ENCODE measurements around the gene GABRE.

GABRE gene

DNA sequence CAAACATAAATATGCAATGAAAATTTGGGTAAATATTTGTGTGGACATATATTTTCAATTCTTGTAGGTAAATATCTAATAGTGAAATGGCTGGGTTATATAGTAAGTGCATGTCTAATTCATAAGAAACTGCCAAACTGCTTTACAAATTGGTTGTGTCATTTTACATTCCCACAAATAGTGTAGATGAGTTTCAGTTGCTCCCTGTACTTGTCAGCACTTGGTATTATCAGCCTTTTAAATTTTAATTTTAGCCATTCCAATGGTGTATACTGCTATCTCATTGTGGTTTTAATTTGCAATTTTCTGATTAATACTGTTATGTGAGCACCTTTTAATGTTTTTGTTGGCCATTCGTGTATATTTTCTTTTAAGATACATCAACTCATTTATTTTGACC lies 23.1 kb upstream of the GABRE start:
- Histone ChIP-seq H3K9me3 (ENCODE audit: insufficient read depth, low read depth, low read length) (no peaks in the 10 kb centered on the region), H3F3A (ENCODE audit: low read depth) (no peaks in the 10 kb centered on the region), H4K20me1 (ENCODE audit: insufficient read depth, low read length, poor library complexity, severe bottlenecking) (no peaks in the 10 kb centered on the region), H3K9ac (ENCODE audit: low read depth, low read length, poor library complexity, severe bottlenecking) (no peak overlapping the region), H3K9me2 (replicated peaks; ENCODE audit: low read depth, low read length) (no peaks in the 10 kb centered on the region), H3K27me3 (ENCODE audit: insufficient read depth, low read length, poor library complexity, severe bottlenecking) (no peaks in the 10 kb centered on the region), H3K4me3 (ENCODE audit: low read length, poor library complexity, severe bottlenecking) (no peak overlapping the region), H3K79me2 (ENCODE audit: insufficient read depth, low read length) (no peaks in the 10 kb centered on the region), H3K4me2 (ENCODE audit: low read depth, low read length, poor library complexity, severe bottlenecking) (no peak overlapping the region), H3K36me3 (ENCODE audit: insufficient read depth, low read length) (no peaks in the 10 kb centered on the region), H3K4me1 (ENCODE audit: insufficient read depth, low read length, poor library complexity, severe bottlenecking) (no peaks in the 10 kb centered on the region), H2AFZ (ENCODE audit: low read length) (no peak overlapping the region)
- TF ChIP-seq, protein P1, sequence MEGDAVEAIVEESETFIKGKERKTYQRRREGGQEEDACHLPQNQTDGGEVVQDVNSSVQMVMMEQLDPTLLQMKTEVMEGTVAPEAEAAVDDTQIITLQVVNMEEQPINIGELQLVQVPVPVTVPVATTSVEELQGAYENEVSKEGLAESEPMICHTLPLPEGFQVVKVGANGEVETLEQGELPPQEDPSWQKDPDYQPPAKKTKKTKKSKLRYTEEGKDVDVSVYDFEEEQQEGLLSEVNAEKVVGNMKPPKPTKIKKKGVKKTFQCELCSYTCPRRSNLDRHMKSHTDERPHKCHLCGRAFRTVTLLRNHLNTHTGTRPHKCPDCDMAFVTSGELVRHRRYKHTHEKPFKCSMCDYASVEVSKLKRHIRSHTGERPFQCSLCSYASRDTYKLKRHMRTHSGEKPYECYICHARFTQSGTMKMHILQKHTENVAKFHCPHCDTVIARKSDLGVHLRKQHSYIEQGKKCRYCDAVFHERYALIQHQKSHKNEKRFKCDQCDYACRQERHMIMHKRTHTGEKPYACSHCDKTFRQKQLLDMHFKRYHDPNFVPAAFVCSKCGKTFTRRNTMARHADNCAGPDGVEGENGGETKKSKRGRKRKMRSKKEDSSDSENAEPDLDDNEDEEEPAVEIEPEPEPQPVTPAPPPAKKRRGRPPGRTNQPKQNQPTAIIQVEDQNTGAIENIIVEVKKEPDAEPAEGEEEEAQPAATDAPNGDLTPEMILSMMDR (conservative IDR thresholded peaks at IDR 0.05; ENCODE audit: low read length) = no peak
- TF ChIP-seq EZH2phosphoT487 (IDR thresholded peaks at IDR 0.05; ENCODE audit: borderline replicate concordance) = no peak

DNA sequence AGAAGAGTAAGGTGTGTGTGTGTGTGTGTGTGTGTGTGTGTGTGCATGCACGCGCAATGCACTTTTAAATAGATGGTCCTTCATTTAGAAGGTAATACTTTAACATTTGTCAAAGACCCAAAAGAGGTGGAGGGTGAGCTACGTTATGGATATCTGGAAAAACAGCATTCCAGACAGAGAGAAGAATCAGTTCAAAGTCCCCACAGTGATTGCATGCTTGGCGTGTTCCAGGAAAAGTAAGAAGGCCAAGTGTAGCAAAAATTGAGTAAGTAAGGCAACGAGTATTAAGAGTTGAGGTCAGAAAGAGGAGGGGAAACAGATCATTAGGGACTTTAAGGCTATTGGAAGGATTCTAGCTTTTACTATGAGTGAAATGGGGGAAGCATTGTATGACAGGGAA lies 21.9 kb upstream of the GABRE start:
- H3K9me3 ChIP-seq (ENCODE audit: insufficient read depth, low read depth, low read length) = no peaks in the 10 kb centered on the region
- H2AFZ ChIP-seq (ENCODE audit: low read length) = no peak overlapping the region
- H3K9ac ChIP-seq (ENCODE audit: low read depth, low read length, poor library complexity, severe bottlenecking) = no peak overlapping the region
- no peaks in the 10 kb centered on the region for H3K27me3 ChIP-seq (ENCODE audit: insufficient read depth, low read length, poor library complexity, severe bottlenecking)
- no peaks in the 10 kb centered on the region for H3K36me3 ChIP-seq (ENCODE audit: insufficient read depth, low read length)
- no peaks in the 10 kb centered on the region for H3K79me2 ChIP-seq (ENCODE audit: insufficient read depth, low read length)
- no peak overlapping the region for H3K4me3 ChIP-seq (ENCODE audit: low read length, poor library complexity, severe bottlenecking)
- H3F3A ChIP-seq (ENCODE audit: low read depth) = no peaks in the 10 kb centered on the region
- no peaks in the 10 kb centered on the region for H3K9me2 ChIP-seq (replicated peaks; ENCODE audit: low read depth, low read length)
- H3K4me1 ChIP-seq (ENCODE audit: insufficient read depth, low read length, poor library complexity, severe bottlenecking) = no peaks in the 10 kb centered on the region
- no peaks in the 10 kb centered on the region for H4K20me1 ChIP-seq (ENCODE audit: insufficient read depth, low read length, poor library complexity, severe bottlenecking)
- H3K4me2 ChIP-seq (ENCODE audit: low read depth, low read length, poor library complexity, severe bottlenecking) = no peak overlapping the region
- TF ChIP-seq, protein P1 (conservative IDR thresholded peaks at IDR 0.05; ENCODE audit: low read length) = no peak
- no peak for TF ChIP-seq EZH2phosphoT487 (IDR thresholded peaks at IDR 0.05; ENCODE audit: borderline replicate concordance)

DNA sequence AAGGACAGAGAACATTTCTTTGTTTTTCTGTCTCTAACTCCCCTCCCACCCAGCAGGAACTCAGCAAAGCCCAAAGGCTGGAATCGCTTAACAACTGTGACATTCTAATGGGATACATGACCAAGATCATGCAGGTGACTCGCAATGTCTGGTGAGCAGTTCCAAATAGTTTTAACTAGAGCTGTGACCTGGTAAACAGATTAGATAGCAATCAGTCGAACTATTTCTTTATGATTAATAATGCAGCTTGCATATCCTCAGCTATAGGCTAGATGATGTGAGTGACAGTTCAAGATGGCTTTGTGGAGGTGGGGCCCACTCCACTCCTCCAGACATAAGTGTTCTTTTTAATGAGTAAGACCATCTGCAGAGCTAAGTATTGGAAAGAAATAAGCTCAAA lies 20.0 kb upstream of the GABRE start:
- Histone ChIP-seq H3F3A (ENCODE audit: low read depth) (no peaks in the 10 kb centered on the region), H3K4me3 (ENCODE audit: low read length, poor library complexity, severe bottlenecking) (no peak overlapping the region), H3K4me2 (ENCODE audit: low read depth, low read length, poor library complexity, severe bottlenecking) (no peak overlapping the region), H3K79me2 (ENCODE audit: insufficient read depth, low read length) (no peaks in the 10 kb centered on the region), H3K4me1 (ENCODE audit: insufficient read depth, low read length, poor library complexity, severe bottlenecking) (no peaks in the 10 kb centered on the region), H4K20me1 (ENCODE audit: insufficient read depth, low read length, poor library complexity, severe bottlenecking) (no peaks in the 10 kb centered on the region), H3K27me3 (ENCODE audit: insufficient read depth, low read length, poor library complexity, severe bottlenecking) (no peaks in the 10 kb centered on the region), H3K9me2 (replicated peaks; ENCODE audit: low read depth, low read length) (no peaks in the 10 kb centered on the region), H3K9ac (ENCODE audit: low read depth, low read length, poor library complexity, severe bottlenecking) (no peak overlapping the region), H3K9me3 (ENCODE audit: insufficient read depth, low read depth, low read length) (no peaks in the 10 kb centered on the region), H3K36me3 (ENCODE audit: insufficient read depth, low read length) (no peaks in the 10 kb centered on the region), H2AFZ (ENCODE audit: low read length) (no peak overlapping the region)
- no peak for TF ChIP-seq EZH2phosphoT487 (IDR thresholded peaks at IDR 0.05; ENCODE audit: borderline replicate concordance)
- TF ChIP-seq, protein P1 (conservative IDR thresholded peaks at IDR 0.05; ENCODE audit: low read length) = no peak
